Measurements from ENCODE around the gene PYGL.
"Not testable (repeated sequence)": the region's sequence is repeated elsewhere in the genome, so short reads cannot be mapped to it uniquely, and the experiment has no call there.

- TF ChIP-seq, protein P1, sequence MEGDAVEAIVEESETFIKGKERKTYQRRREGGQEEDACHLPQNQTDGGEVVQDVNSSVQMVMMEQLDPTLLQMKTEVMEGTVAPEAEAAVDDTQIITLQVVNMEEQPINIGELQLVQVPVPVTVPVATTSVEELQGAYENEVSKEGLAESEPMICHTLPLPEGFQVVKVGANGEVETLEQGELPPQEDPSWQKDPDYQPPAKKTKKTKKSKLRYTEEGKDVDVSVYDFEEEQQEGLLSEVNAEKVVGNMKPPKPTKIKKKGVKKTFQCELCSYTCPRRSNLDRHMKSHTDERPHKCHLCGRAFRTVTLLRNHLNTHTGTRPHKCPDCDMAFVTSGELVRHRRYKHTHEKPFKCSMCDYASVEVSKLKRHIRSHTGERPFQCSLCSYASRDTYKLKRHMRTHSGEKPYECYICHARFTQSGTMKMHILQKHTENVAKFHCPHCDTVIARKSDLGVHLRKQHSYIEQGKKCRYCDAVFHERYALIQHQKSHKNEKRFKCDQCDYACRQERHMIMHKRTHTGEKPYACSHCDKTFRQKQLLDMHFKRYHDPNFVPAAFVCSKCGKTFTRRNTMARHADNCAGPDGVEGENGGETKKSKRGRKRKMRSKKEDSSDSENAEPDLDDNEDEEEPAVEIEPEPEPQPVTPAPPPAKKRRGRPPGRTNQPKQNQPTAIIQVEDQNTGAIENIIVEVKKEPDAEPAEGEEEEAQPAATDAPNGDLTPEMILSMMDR (IDR thresholded peaks at IDR 0.05) = not testable (repeated sequence)
- TF ChIP-seq EP300, POLR2AphosphoS5, POLR2A (IDR thresholded peaks at IDR 0.05): not testable (repeated sequence)
Observed at GRCh38 chr14:50896421-50896820, 47.9 kb downstream of the PYGL start.
